ENCODE data around the gene MAP2K3.

DNA sequence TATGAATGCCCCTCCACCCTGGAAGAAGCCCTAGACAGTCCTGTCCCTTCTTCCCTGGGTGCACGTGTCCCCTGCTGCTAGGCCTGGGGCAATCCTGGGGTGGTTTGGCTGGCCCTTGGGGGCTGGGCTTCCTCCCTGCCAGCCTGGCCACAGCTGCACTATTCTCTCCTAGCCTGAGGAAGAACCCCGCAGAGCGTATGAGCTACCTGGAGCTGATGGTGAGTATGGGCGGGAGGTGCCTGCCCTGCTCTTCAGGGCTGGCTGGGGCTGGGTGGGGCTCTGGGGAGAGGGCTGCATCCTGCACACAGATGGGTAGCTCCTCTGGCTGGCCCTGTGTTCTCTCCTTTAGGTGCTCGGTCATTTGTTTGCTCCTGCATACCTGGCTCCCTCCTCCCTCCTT lies 28.8 kb downstream of the MAP2K3 start:
- TF ChIP-seq EZH2 (IDR thresholded peaks at IDR 0.05; ENCODE audit: insufficient read depth, poor library complexity, severe bottlenecking) (no peak), EZH2phosphoT487 (IDR thresholded peaks at IDR 0.05; ENCODE audit: insufficient read depth, low read depth) (no peak)

All from GM23248 (cell line).